GM10248 (cell line): ENCODE measurements around the gene CACNA2D3.
"Not testable (repeated sequence)": the region's sequence is repeated elsewhere in the genome, so short reads cannot be mapped to it uniquely, and the experiment has no call there.

Experiments
- CTCF ChIA-PET: fragments of 300-600 bp; sonication (Branson Sonifier 250); formaldehyde crosslinking; extraction: SDS; loops from one replicate; lab custom pipeline; 2021; ENCODE audit warnings: antibody characterized with exemption; lab: Yijun Ruan, JAX
- POLR2A ChIA-PET: fragments of 350-650 bp; sonication (Branson Sonifier 250); formaldehyde crosslinking; extraction: SDS; loops from one replicate; lab custom pipeline; 2020; ENCODE audit warnings: antibody characterized with exemption; lab: Yijun Ruan, JAX
- DNase-seq: peaks from one replicate; pipeline ENCODE4 v3.0.0; 2012; ENCODE audit errors: extremely low spot score
- TF ChIP-seq, protein P1 (sequence below): IDR thresholded peaks from 2 replicates; pipeline ENCODE4 v1.5.1; 2012; ENCODE audit warnings: mild to moderate bottlenecking, low read depth; ENCODE audit errors: extremely low read depth, missing control alignments, control extremely low read depth

The CACNA2D3 gene

DNA sequence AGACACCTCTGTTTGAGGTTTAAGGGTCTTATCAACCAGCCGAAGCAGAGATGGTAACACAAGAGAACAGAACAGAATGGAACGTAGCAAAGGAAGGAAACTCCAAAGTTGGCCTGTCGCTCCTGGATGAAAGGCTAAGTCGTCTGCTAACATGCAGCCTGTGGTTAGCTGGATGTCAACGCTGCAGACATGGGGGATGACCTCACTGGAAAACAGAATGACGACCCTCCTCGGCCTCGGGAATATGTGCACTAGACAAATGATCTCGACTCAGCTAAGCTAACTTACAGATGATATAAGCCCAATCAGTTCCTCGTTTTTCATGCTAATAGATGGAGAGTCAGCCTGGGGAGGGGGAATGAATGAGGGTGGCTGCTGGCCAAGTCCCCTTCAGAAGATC lies 983.3 kb downstream of the CACNA2D3 start:
- POLR2A ChIA-PET, result no interaction called here
- no peak for DNase-seq
- TF ChIP-seq, protein P1, sequence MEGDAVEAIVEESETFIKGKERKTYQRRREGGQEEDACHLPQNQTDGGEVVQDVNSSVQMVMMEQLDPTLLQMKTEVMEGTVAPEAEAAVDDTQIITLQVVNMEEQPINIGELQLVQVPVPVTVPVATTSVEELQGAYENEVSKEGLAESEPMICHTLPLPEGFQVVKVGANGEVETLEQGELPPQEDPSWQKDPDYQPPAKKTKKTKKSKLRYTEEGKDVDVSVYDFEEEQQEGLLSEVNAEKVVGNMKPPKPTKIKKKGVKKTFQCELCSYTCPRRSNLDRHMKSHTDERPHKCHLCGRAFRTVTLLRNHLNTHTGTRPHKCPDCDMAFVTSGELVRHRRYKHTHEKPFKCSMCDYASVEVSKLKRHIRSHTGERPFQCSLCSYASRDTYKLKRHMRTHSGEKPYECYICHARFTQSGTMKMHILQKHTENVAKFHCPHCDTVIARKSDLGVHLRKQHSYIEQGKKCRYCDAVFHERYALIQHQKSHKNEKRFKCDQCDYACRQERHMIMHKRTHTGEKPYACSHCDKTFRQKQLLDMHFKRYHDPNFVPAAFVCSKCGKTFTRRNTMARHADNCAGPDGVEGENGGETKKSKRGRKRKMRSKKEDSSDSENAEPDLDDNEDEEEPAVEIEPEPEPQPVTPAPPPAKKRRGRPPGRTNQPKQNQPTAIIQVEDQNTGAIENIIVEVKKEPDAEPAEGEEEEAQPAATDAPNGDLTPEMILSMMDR, result no peak
- CTCF ChIA-PET, result no interaction called here

DNA sequence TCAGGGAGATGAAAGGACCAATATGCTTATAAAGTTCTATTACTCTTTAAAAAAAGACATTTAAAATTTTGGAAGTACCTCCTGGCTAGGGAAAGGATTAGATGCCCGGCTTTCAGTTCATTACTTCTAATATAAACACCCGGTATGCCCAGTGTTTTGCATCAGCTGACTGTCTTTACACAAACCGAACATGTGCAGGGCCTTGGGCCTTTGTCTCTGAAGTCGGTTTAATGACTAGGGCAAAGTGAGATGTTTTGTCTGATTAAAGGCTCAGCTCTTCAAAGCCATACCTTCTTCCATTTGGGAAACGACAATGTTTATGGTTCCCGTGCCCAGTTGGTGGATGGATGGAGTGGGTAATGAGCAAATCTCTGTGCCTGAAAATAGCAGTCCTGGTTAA lies 984.8 kb downstream of the CACNA2D3 start:
- DNase-seq, result no peak
- TF ChIP-seq, protein P1, result no peak
- POLR2A ChIA-PET, result no interaction called here
- CTCF ChIA-PET, result no interaction called here

DNA sequence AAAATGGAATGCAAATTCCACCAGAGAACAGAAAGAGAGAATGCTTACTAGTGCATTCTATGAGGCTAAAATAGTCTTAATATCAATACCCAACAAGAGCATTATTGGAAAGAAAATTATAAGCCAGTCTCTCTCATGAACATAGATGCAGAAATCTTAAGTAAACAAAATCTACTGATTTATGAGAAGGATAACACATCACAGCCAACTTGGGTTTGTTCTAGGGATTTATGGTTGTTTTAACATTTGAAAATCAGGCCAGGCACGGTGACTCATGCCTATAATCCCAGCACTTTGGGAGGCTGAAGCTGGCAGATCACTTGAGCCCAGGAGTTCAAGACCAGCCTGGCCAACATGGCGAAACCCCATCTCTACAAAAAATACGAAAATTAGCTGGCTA lies 989.6 kb downstream of the CACNA2D3 start:
- CTCF ChIA-PET, POLR2A ChIA-PET, DNase-seq: not testable (repeated sequence)

DNA sequence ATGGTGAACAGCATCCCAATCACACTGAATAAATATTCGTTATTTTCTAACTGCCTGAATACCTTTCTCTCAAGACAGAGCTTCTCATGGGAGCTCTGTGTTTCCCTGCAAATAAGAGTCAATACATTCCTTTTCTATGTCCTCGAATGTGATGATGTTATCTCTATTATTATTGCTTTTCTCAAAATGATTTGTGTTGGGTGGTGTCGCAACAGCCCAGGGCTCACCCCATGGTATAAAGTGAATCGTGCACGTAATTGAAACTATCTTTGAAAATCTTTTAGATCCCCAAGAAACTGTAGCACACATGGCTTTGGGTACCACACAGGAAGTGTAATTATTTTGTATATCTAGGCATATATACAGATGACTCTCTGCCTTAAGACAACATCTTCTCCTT lies 996.1 kb downstream of the CACNA2D3 start:
- ChIA-PET CTCF (no interaction called here), POLR2A (no interaction called here)
- TF ChIP-seq, protein P1, result no peak
- DNase-seq, result no peak

DNA sequence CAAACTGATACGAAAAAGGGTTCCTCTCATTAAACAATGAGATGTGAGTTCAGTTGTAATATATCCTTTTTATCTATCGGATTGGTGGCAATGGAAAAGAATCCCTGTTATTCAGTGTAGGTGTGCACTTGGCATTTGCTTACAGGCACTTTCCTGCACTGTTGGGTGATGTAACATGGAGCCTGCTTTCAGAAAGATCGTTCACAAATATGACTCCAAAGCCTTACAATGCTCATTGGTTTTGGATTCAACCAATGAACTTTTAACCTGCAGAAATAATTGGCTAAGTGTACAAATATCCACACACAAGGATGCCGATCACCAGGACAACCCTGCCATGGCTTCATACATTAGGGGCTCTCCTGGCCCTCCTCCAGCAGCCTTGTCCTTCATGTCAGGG lies 996.9 kb downstream of the CACNA2D3 start:
- POLR2A ChIA-PET, result no interaction called here
- TF ChIP-seq, protein P1, result no peak
- CTCF ChIA-PET, result interaction anchor here (1.2 kb wide), 1 partner anchor 12 kb away, joined by 3 read pairs; no protein-coding TSS in a partner anchor
- DNase-seq, result no peak

DNA sequence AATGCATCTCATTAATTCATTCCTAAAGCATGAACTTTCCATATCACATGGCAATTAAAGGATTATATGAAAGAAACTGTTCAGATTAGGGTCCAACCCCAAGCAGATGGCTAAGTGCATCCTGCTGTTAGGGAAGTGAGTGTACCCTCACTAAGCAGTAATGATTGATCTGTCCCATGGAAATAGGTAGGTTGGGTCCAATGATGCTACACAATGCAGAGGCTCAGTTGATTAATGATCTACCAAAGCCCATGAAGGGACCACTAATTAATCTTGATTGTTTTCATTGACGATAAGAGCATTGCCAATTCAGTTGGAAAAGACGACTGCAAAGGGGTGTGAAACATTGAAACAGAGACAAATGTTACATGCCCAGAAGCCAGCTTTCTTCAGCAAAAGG lies 1000.0 kb downstream of the CACNA2D3 start:
- POLR2A ChIA-PET, result no interaction called here
- TF ChIP-seq, protein P1, result no peak
- CTCF ChIA-PET, result no interaction called here
- DNase-seq, result no peak
